ENCODE data around the gene ELAPOR1.

ELAPOR1 gene

DNA sequence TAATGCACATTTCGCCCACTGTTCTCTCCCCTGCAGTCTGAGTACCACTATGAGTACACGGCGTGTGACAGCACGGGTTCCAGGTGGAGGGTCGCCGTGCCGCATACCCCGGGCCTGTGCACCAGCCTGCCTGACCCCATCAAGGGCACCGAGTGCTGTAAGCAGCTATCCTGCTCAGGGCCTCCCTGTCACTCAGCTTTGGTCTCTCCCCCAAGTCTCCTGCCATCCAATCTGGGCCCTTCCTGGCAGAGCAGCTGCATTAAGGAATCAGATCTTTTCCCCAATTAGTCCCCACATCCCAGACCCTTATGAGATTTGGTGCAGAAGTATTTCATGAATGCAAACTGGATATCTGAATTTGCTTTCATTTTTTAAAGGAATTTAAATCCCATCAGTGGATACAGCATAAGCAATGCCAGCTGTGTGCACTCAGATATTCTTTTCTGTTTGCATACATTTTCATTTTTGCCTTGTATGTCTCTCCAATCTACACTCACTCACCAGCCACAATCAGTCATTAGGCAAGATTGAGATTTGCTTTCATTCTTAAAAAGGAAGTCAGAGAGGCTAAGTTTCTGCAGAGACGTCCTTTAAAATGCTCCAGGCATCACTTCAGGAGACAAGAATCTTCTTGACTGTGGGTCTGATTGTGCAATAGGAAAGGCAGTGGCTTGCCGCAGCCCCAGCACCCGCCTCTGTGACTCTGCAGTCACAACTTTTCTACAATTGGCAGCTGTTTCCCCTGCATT, 48.1 kb downstream of the ELAPOR1 start:
- H3K36me3 Mint-ChIP-seq, result no peaks in the 10 kb centered on the region
- H3K9me3 Mint-ChIP-seq, result no peaks in the 10 kb centered on the region
- DNase-seq (no peak), ATAC-seq (replicated peaks) (peak; percentile 25)
- peaks cover 8 to 10% of the 10 kb centered on the region in 2 donors for H3K4me1 Mint-ChIP-seq
- no peak overlapping the region for H3K4me3 Mint-ChIP-seq
- no peak overlapping the region for H3K27ac Mint-ChIP-seq
- H3K27me3 Mint-ChIP-seq, result peaks cover 6 to 8% of the 10 kb centered on the region in 2 donors

DNA sequence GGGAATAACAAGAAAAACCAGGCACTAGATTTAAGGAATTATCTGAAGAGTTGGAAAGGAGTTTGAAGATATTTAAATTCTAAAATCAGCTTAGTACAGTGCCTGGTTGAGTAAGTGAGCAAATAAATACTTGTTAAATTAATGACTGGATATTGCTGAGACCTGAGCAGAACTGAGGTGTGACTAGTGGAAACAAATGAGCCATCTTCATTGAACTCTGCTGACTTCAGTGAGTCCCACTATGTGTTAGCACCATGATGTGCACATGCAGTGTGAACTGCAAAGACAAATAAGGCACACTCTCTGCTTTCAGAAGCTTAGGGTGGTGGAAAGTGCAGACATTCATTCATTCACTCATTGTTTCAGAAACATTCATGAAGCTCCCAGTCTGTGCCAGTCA, 48.7 kb downstream of the ELAPOR1 start:
- H3K27ac Mint-ChIP-seq, result no peak overlapping the region

DNA sequence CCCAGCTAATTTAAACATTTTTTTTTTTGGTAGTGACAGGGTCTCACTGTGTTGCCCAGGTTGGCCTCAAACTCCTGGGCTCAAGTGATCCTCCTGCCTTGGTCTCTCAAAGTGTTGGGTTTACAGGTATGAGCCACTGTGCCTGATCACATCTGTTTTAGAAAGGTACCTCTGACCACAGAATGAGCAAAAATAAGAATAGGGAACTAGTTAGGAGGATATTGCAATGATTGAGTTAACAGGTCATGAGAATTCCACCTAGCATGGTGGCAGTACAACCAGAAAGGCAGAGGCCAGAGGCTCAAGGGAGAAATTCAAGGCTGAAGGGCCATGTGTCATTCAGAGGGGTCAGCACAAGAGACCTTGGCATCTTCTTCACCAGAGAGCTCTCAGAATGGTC, 49.6 kb downstream of the ELAPOR1 start:
- DNase-seq (no peak), ATAC-seq (replicated peaks) (peak; percentile 14 to 25)
- Mint-ChIP-seq H3K27me3 (peaks cover 15 to 17% of the 10 kb centered on the region in 2 donors), H3K36me3 (no peaks in the 10 kb centered on the region), H3K4me3 (no peak overlapping the region), H3K27ac (no peak overlapping the region), H3K9me3 (no peaks in the 10 kb centered on the region), H3K4me1 (peaks cover 8 to 10% of the 10 kb centered on the region in 2 donors)

More for the DNA sequence above, 48.7 kb downstream of the ELAPOR1 start:
- no peaks in the 10 kb centered on the region for H3K36me3 Mint-ChIP-seq
- peaks cover 8 to 10% of the 10 kb centered on the region in 2 donors for H3K4me1 Mint-ChIP-seq
- no peak overlapping the region for H3K4me3 Mint-ChIP-seq
- no peaks in the 10 kb centered on the region for H3K9me3 Mint-ChIP-seq
- ATAC-seq (replicated peaks) (no peak), DNase-seq (no peak)
- H3K27me3 Mint-ChIP-seq, result peaks cover 6 to 8% of the 10 kb centered on the region in 2 donors

Measured in stimulated activated naive B cell treated with anti-CD40 and anti-IgM and Interleukin-4, amounts not matched to agents 10 μg/mL and 1 μg/mL and 100 μg/mL, for 72 hours (primary cell).